HEK293 (cell line): Measurements from ENCODE around the gene KRTAP10-12.

ENCODE experiments used
- ATF2 ChIP-seq: fragments of 450-650 bp; formaldehyde crosslinking; IDR thresholded peaks from 2 replicates; pipeline ENCODE4 v1.5.1; 2016; ENCODE audit warnings: missing biosample characterization, missing genetic modification characterization, low read depth
- CTCF ChIP-seq: fragments of 450-650 bp; formaldehyde crosslinking; IDR thresholded peaks from 2 replicates; pipeline ENCODE4 v1.5.1; 2016; ENCODE audit warnings: missing biosample characterization, missing genetic modification characterization
- HOXA7 ChIP-seq: sonication (generic); formaldehyde crosslinking; IDR thresholded peaks from 2 replicates; pipeline ENCODE4 v1.8.1; 2022; ENCODE audit warnings: missing genetic modification reagents, borderline replicate concordance
- KLF16 ChIP-seq: fragments of 450-650 bp; formaldehyde crosslinking; IDR thresholded peaks from 2 replicates; pipeline ENCODE4 v1.5.1; 2017; ENCODE audit warnings: missing biosample characterization, missing genetic modification characterization
- PATZ1 ChIP-seq: fragments of 450-650 bp; formaldehyde crosslinking; IDR thresholded peaks from 2 replicates; pipeline ENCODE4 v1.5.1; 2016; ENCODE audit warnings: missing biosample characterization, missing genetic modification characterization
- REPIN1 ChIP-seq: fragments of 450-650 bp; formaldehyde crosslinking; IDR thresholded peaks from 2 replicates; pipeline ENCODE4 v1.5.1; 2017; ENCODE audit warnings: missing biosample characterization, missing genetic modification characterization, low read depth
- TRIM28 ChIP-seq: IDR thresholded peaks from 2 replicates; pipeline ENCODE4 v1.6.1; 2011; ENCODE audit warnings: low read length, control low read depth, borderline replicate concordance
- ZFP41 ChIP-seq: fragments of 450-650 bp; formaldehyde crosslinking; IDR thresholded peaks from 2 replicates; pipeline ENCODE4 v1.5.1; 2016; ENCODE audit warnings: missing biosample characterization, missing genetic modification characterization, borderline replicate concordance
- ZNF114 ChIP-seq: fragments of 450-650 bp; formaldehyde crosslinking; IDR thresholded peaks from 2 replicates; pipeline ENCODE4 v1.5.0; 2017; ENCODE audit warnings: missing biosample characterization, missing genetic modification characterization
- ZNF302 ChIP-seq: fragments of 450-650 bp; formaldehyde crosslinking; IDR thresholded peaks from 2 replicates; pipeline ENCODE4 v1.5.1; 2016; ENCODE audit warnings: missing biosample characterization, missing genetic modification characterization, low read depth
- ZNF48 ChIP-seq: fragments of 450-650 bp; formaldehyde crosslinking; IDR thresholded peaks from 2 replicates; pipeline ENCODE4 v1.5.1; 2016; ENCODE audit warnings: missing biosample characterization, missing genetic modification characterization
- ZNF623 ChIP-seq: fragments of 450-650 bp; formaldehyde crosslinking; IDR thresholded peaks from 2 replicates; pipeline ENCODE4 v1.5.1; 2016; ENCODE audit warnings: missing biosample characterization, missing genetic modification characterization
- ZNF792 ChIP-seq: fragments of 450-650 bp; formaldehyde crosslinking; IDR thresholded peaks from 2 replicates; pipeline ENCODE4 v1.5.1; 2016; ENCODE audit warnings: missing biosample characterization, missing genetic modification characterization
- TF ChIP-seq, protein P1 (sequence below): fragments of 450-650 bp; formaldehyde crosslinking; IDR thresholded peaks from 2 replicates; pipeline ENCODE4 v1.5.1; 2016; ENCODE audit warnings: missing biosample characterization, missing genetic modification characterization

- no peak for TF ChIP-seq KLF16 (tag by site-specific recombination)
- no peak for TF ChIP-seq CTCF (tag by site-specific recombination)
- no peak for TF ChIP-seq TRIM28
- TF ChIP-seq ZNF623: no peak
- no peak for TF ChIP-seq ZNF48 (tag by site-specific recombination)
- no peak for TF ChIP-seq ZNF114
- TF ChIP-seq, protein P1, sequence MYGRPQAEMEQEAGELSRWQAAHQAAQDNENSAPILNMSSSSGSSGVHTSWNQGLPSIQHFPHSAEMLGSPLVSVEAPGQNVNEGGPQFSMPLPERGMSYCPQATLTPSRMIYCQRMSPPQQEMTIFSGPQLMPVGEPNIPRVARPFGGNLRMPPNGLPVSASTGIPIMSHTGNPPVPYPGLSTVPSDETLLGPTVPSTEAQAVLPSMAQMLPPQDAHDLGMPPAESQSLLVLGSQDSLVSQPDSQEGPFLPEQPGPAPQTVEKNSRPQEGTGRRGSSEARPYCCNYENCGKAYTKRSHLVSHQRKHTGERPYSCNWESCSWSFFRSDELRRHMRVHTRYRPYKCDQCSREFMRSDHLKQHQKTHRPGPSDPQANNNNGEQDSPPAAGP: no peak
- TF ChIP-seq REPIN1 (tag by site-specific recombination): no peak
- no peak for TF ChIP-seq ZFP41 (tag by site-specific recombination)
- no peak for TF ChIP-seq ATF2 (tag by site-specific recombination)
- no peak for TF ChIP-seq PATZ1 (tag by site-specific recombination)
- TF ChIP-seq ZNF792 (tag by site-specific recombination): no peak
- no peak for TF ChIP-seq HOXA7
- TF ChIP-seq ZNF302 (tag by site-specific recombination): no peak
Observed at GRCh38 chr21:44650973-44651675, 45.8 kb upstream of the KRTAP10-12 start.
